ENCODE measurements around the gene MMD. TPM values are rescaled to one million over a fixed set of nuclear protein-coding genes. Genes with fewer than 3 reads are reported as not detected.

The MMD gene
- total and polyA plus RNA-seq, 2 of the 13 experiments (the other 11 are each of a cell fraction or from before 2014, with no cell fraction given) = 121 to 225 TPM

- no peak for TF ChIP-seq ZNF574 (CRISPR knock-in tag; IDR thresholded peaks at IDR 0.05)
- TF ChIP-seq RBM39 (IDR thresholded peaks at IDR 0.05; ENCODE audit: low read depth, low read length, poor library complexity, severe bottlenecking) = no peak
- no peak for TF ChIP-seq ZNF83 (CRISPR knock-in tag; IDR thresholded peaks at IDR 0.05; ENCODE audit: borderline replicate concordance)
- TF ChIP-seq MTA3 (CRISPR knock-in tag; IDR thresholded peaks at IDR 0.05) = no peak
- no peak for TF ChIP-seq ZNF446 (CRISPR knock-in tag; IDR thresholded peaks at IDR 0.05)
- no peak for TF ChIP-seq HOXD1 (CRISPR knock-in tag; IDR thresholded peaks at IDR 0.05)
- TF ChIP-seq ZNF121 (CRISPR knock-in tag; IDR thresholded peaks at IDR 0.05) = no peak
- TF ChIP-seq SP2 (CRISPR knock-in tag; IDR thresholded peaks at IDR 0.05) = no peak
- no peak for TF ChIP-seq KDM5B (CRISPR knock-in tag; IDR thresholded peaks at IDR 0.05; ENCODE audit: borderline replicate concordance)
- no peak for TF ChIP-seq PBX2 (CRISPR knock-in tag; IDR thresholded peaks at IDR 0.05)
- no peak for TF ChIP-seq SATB2 (CRISPR knock-in tag; IDR thresholded peaks at IDR 0.05)
- 0 out of 2 replicates have a peak, but pooled peaks have one; percentile 32 for TF ChIP-seq SNAPC2 (CRISPR knock-in tag; IDR thresholded peaks at IDR 0.05)
- TF ChIP-seq GLMP (CRISPR knock-in tag; IDR thresholded peaks at IDR 0.05; ENCODE audit: borderline replicate concordance) = no peak
- TF ChIP-seq HNF1A (IDR thresholded peaks at IDR 0.05; ENCODE audit: low read depth) = no peak
- peak; percentile 44; the same call in 1 of the 2 replicates for TF ChIP-seq HNF1A (CRISPR knock-in tag; IDR thresholded peaks at IDR 0.05; ENCODE audit: borderline replicate concordance)
- TF ChIP-seq MYNN (CRISPR knock-in tag; IDR thresholded peaks at IDR 0.05; ENCODE audit: low read depth) = no peak
Measured at GRCh38 chr17:55452139-55452790, 30.6 kb upstream of the MMD start (continued).
